Measurements from ENCODE around the gene ABCD3.

The ABCD3 gene

DNA sequence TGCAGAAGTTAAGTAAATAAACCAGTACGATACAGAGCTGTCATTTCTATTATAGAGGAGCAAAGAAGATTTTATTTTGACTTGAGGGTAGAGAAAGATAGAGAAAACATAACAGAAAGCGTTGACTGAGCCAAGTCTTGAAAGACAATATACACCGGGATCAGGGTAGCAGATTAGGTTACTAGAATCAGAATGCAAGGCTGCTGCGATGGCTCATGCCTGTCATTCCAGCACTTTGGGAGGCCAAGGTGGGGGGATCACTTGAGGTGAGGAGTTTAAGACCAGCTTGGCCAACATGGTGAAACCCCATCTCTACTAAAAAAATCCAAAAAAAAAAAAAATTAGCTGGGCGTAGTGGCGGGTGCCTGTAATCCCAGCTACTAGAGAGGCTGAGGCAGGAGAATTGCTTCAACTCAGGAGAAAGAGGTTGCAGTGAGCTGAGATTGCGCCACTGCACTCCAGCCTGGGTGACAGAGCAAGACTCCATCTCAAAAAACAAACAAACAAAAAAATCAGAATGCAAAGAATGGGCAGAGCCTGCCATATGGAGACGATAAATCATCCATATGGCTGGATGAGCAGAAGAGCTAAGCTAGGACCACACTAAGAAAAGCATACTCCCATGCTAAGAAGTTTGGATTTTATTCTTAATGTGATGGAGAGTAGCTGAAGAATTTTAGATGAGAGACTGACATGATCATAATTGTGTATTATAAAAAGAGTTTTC lies 9.9 kb upstream of the ABCD3 start:
- TF ChIP-seq, protein P1, sequence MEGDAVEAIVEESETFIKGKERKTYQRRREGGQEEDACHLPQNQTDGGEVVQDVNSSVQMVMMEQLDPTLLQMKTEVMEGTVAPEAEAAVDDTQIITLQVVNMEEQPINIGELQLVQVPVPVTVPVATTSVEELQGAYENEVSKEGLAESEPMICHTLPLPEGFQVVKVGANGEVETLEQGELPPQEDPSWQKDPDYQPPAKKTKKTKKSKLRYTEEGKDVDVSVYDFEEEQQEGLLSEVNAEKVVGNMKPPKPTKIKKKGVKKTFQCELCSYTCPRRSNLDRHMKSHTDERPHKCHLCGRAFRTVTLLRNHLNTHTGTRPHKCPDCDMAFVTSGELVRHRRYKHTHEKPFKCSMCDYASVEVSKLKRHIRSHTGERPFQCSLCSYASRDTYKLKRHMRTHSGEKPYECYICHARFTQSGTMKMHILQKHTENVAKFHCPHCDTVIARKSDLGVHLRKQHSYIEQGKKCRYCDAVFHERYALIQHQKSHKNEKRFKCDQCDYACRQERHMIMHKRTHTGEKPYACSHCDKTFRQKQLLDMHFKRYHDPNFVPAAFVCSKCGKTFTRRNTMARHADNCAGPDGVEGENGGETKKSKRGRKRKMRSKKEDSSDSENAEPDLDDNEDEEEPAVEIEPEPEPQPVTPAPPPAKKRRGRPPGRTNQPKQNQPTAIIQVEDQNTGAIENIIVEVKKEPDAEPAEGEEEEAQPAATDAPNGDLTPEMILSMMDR (IDR thresholded peaks at IDR 0.05), result no peak

DNA sequence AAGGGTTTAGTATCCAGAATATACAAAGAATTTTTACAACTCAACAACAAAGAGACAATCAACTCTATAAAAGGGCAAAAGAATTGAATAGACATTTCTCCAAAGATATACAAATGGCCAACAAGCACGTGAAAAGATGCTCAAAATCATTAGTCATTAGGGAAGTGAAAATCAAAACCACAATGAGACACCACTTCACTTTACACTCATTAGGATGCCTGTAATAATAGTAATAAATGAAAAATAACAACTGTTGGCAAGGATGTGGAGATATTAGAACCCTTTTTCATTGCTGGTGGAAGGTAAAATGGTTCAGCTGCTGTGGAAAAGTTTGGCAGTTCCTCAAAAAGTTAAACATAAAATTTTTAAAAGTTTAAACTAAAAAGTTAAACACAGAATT lies 7.0 kb upstream of the ABCD3 start:
- TF ChIP-seq, protein P1 (IDR thresholded peaks at IDR 0.05), result no peak

DNA sequence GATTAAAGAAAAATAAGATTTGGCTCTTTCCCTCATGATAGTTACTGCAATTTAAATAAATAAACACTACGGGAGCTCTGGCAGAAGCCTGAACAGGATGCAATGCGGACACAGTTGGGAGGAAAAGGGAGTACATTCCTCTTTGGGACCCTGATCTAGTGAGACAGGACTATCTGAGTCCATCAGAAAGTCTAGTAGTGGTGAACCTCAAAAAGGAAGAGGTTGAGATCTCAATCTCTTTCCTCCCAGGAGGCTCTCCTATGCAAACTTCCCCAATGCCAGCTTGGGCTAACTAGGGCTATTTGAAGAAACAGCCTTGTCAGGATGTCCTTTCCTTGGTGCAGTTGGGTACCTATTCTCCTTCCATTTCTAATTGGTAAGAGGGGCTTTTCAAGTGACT lies 4.9 kb upstream of the ABCD3 start:
- TF ChIP-seq, protein P1 (IDR thresholded peaks at IDR 0.05), result no peak

DNA sequence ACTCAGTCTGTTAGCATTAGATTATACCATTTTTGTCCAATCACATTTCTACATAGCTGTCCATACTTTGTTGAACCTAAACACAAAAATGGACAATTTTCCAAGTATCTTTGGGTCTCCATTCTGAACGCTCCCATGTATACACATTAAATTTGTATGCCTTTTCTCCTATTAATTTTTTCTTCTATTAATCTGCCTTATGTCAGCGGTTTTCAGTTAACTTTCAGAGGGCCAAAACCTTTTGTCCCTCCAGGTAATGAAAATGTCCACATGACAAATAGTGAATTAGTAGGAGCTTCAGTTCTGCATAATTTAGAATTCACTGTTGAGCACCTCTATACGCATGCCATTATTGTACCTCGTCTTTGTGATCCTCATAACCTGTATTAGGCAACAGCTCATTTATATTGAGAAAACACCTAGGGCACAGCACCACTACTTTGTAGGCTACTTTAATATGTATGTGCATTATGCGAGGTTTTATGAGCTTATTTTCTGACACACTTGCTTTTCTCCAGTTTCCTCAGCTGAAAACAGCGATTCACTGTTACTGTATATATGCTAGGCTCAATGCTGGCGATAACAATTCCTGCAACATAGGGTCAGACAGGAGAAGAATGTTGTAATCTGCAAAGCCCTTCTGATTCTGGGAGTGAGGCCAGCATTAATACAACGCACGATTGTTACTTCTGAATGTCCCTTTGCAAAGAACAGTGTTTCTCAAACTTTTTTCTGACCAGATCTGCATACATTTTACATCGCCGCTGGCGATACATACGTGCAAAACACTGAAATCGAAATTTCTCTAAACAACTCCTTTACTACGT lies 1.1 kb upstream of the ABCD3 start:
- TF ChIP-seq, protein P1 (IDR thresholded peaks at IDR 0.05), result no peak

DNA sequence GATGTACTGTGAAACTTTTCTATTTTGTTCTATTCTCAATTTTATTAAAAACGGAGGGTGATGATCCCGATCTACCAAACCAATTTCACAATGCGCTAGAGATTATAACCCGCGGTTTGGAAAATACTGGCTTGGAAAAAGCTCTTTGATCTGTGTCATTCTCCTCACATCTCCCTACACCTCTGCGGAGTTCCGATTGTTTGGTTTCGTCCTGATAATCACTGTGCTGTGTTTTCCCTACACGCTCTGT lies 536 bp upstream of the ABCD3 start:
- TF ChIP-seq, protein P1 (IDR thresholded peaks at IDR 0.05), result no peak

DNA sequence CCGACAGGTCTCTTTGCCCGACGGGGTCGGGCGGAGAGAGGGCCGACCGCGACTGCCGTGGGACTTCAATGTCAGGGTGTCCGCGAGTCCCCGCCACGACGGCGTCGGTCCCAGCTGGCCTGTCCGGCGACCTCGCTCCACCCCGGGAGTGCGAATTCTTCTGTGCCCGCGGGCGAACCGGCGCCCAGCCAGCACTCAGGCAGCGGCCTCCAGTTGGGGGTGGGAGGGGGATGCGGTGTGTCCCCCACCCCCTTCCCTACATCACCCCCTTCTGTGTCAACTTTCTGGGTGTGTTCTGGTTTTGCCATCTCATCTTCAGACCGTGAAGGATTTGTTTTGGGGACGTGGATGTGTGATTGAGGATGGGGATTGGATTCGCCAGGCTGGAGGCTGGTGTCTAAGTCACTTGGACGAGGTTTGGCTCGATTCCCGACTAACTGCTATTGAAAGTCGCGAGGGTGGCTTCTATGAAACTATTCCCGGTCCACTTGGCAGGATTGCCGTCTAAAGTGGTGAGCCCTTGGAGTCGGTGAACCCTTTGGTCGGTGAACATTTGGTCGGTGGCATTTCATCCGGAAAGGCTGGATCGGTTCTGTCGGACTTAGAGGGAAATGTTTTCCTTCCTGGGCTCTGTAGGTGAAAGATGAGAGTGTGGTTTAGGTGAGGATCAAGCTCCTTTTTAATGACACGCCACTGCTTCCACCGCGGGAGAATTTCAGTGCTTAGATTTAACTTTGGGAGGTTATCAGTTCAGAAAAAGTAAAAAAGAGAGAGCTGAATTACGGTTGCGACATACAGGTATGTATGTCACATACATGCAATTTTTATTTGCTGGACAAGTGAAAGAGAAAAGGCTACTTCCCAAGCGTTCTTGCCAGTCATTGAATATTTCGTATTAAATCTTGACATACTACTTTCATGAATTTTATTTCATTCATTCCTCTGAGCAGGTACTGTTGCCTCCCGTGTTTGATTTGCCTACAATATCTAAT lies 771 bp downstream of the ABCD3 start:
- TF ChIP-seq, protein P1 (IDR thresholded peaks at IDR 0.05), result no peak

DNA sequence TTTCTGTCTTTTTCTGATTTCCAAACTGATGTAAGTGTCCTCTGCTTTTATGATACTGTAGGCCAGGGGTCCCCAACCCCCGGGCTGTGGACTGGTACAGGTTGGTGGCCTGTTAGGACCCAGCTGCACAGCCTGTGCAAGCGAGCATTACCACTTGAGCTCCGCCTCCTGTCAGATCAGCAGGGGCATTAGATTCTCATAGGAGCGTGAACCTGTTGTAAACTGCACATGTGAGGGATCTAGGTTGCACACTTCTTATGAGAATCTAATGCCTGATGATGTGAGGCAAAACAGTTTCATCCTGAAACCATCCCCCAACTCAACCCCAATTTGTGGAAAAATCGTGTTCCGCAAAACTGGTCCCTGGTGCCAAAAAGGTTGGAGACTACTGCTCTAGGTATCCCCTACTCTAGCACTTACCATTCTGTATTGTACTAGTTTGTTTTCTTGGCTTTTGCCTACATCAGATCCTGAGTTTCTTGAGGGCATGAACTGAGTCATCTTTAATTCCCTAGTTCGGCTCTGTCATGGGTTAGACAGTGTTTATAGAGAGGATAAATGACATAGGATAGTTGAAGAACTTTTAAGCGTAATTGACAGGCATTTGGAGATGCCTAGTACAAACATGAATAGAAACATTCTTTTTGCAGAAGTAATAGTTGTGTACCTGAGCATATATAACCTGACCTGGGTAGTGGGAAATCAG lies 4.1 kb downstream of the ABCD3 start:
- TF ChIP-seq, protein P1 (IDR thresholded peaks at IDR 0.05), result no peak

Data from LNCAP (cell line).